IMR-90 (cell line): ENCODE data around the gene TRIM6. TPM values are rescaled to one million over a fixed set of nuclear protein-coding genes. Genes with fewer than 3 reads are reported as not detected.

Source experiments
- ATAC-seq: fragments of 200-7000 bp; cut with Tn5 transposase; 2 replicates; pipeline ENCODE4 v1.9.1; 2020; ENCODE audit warnings: low read depth, mild to moderate bottlenecking, moderate library complexity
- BruUV-seq: library from RNA; stranded (reverse); fragments of 400-500 nt; replicated peaks from 2 replicates; lab custom pipeline; 2021; lab: Mats Ljungman, UMichigan
- CTCF ChIA-PET: fragments of 300-600 bp; formaldehyde crosslinking; extraction: SDS; loops from one replicate; lab custom pipeline; 2021; ENCODE audit warnings: antibody characterized with exemption; lab: Yijun Ruan, JAX
- POLR2A ChIA-PET: fragments of 300-600 bp; sonication (Branson Sonifier 250); formaldehyde crosslinking; loops from one replicate; lab custom pipeline; 2022; ENCODE audit warnings: antibody characterized with exemption; ENCODE audit not compliant: unreplicated experiment; lab: Charles Lee
- DNase-seq: peaks from one replicate; pipeline ENCODE4 v3.0.0; 2013
- H2AFZ ChIP-seq: replicated peaks from 2 replicates; pipeline ENCODE3; 2013; ENCODE audit warnings: low read length, mild to moderate bottlenecking; ENCODE audit not compliant: poor library complexity
- H2AK5ac ChIP-seq: 2 replicates; pipeline ENCODE4 v1.6.1; 2013; ENCODE audit warnings: low read depth, low read length, inconsistent platforms
- H2AK9ac ChIP-seq: replicated peaks from 2 replicates; pipeline ENCODE3; 2013; ENCODE audit warnings: mild to moderate bottlenecking, low read depth, low read length, moderate library complexity; ENCODE audit not compliant: poor library complexity
- H2BK120ac ChIP-seq: 2 replicates; pipeline ENCODE4 v1.6.1; 2013; ENCODE audit warnings: low read depth, low read length, inconsistent platforms
- H2BK15ac ChIP-seq: 3 replicates; pipeline ENCODE4 v1.6.1; 2013; ENCODE audit warnings: low read depth, low read length, inconsistent platforms
- H2BK20ac ChIP-seq: 2 replicates; pipeline ENCODE4 v1.6.1; 2013; ENCODE audit warnings: low read depth, mild to moderate bottlenecking, inconsistent platforms, low read length, moderate library complexity
- H2BK5ac ChIP-seq: 2 replicates; pipeline ENCODE4 v1.6.1; 2013; ENCODE audit warnings: mild to moderate bottlenecking, low read depth, low read length, inconsistent platforms; ENCODE audit not compliant: poor library complexity, severe bottlenecking
- H3K14ac ChIP-seq: replicated peaks from 2 replicates; pipeline ENCODE4 v1.6.1; 2013; ENCODE audit warnings: low read depth, low read length, inconsistent platforms
- H3K18ac ChIP-seq: 2 replicates; pipeline ENCODE4 v1.6.1; 2013; ENCODE audit warnings: low read depth, low read length, control low read depth
- H3K23ac ChIP-seq: 2 replicates; pipeline ENCODE4 v1.6.1; 2013; ENCODE audit warnings: low read depth, low read length, inconsistent platforms
- H3K27ac ChIP-seq: 2 replicates; pipeline ENCODE4 v1.5.1; 2013; ENCODE audit warnings: mild to moderate bottlenecking, control low read depth, low read length; ENCODE audit not compliant: insufficient read depth
- H3K27me3 ChIP-seq: 2 replicates; pipeline ENCODE4 v1.6.1; 2013; ENCODE audit warnings: low read length; ENCODE audit not compliant: control insufficient read depth, insufficient read depth
- H3K36me3 ChIP-seq: 2 replicates; pipeline ENCODE4 v1.6.1; 2013; ENCODE audit warnings: low read length, mixed read lengths; ENCODE audit not compliant: control insufficient read depth, insufficient read depth
- H3K4ac ChIP-seq: 2 replicates; pipeline ENCODE4 v1.6.1; 2013; ENCODE audit warnings: low read depth, low read length, inconsistent platforms
- H3K4me1 ChIP-seq: 2 replicates; pipeline ENCODE4 v1.6.1; 2013; ENCODE audit warnings: low read length, mixed read lengths; ENCODE audit not compliant: control insufficient read depth, insufficient read depth
- H3K4me2 ChIP-seq: 2 replicates; pipeline ENCODE4 v1.6.1; 2013; ENCODE audit warnings: low read depth, mild to moderate bottlenecking, control low read depth, low read length, moderate library complexity
- H3K4me3 ChIP-seq: 2 replicates; pipeline ENCODE4 v1.5.1; 2013; ENCODE audit warnings: low read depth, mild to moderate bottlenecking, control low read depth, low read length, moderate library complexity; ENCODE audit not compliant: insufficient read depth
- H3K56ac ChIP-seq: 2 replicates; pipeline ENCODE4 v1.6.1; 2013; ENCODE audit warnings: low read length, inconsistent platforms; ENCODE audit not compliant: insufficient read depth; ENCODE audit errors: extremely low read depth
- H3K79me1 ChIP-seq, 2 experiments: 2 replicates each; pipeline ENCODE4 v1.6.1; 2013; ENCODE audit warnings: low read length in 2 of 2, inconsistent platforms in 1 of 2, low read depth in 1 of 2
- H3K9ac ChIP-seq: 2 replicates; pipeline ENCODE4 v1.6.1; 2013; ENCODE audit warnings: low read depth, low read length, control low read depth
- H3K9me1 ChIP-seq: 2 replicates; pipeline ENCODE4 v1.6.1; 2013; ENCODE audit warnings: low read length, inconsistent platforms; ENCODE audit not compliant: insufficient read depth
- H3K9me3 ChIP-seq: 2 replicates; pipeline ENCODE4 v1.6.1; 2013; ENCODE audit warnings: low read length; ENCODE audit not compliant: control insufficient read depth, insufficient read depth
- H4K20me1 ChIP-seq: 2 replicates; pipeline ENCODE4 v1.6.1; 2013; ENCODE audit warnings: low read length, inconsistent platforms; ENCODE audit not compliant: insufficient read depth
- H4K5ac ChIP-seq: 2 replicates; pipeline ENCODE4 v1.6.1; 2013; ENCODE audit warnings: mild to moderate bottlenecking, low read depth, low read length, control low read depth
- H4K8ac ChIP-seq, 2 experiments: 2 replicates each; pipeline ENCODE4 v1.6.1; 2013; ENCODE audit warnings: low read depth in 2 of 2, low read length in 2 of 2, control low read depth in 1 of 2, inconsistent platforms in 1 of 2
- H4K91ac ChIP-seq: 2 replicates; pipeline ENCODE4 v1.6.1; 2013; ENCODE audit warnings: low read depth, low read length, inconsistent platforms; ENCODE audit not compliant: insufficient read depth
- ELK1 ChIP-seq: fragments of 150-350 bp; IDR thresholded peaks from 2 replicates; pipeline ENCODE4 v1.6.1; 2016; ENCODE audit warnings: low read depth, mild to moderate bottlenecking, low read length, moderate library complexity, borderline replicate concordance
- WGBS, 2 experiments: methylation state at CpG; one replicate each; pipeline versions ENCODE4 v1.1.5 to v1.1.7; 2013; ENCODE audit warnings: missing lambda C conversion rate in 2 of 2; ENCODE audit not compliant: insufficient read length in 1 of 2; ENCODE audit errors: extremely low coverage in 2 of 2; 5-methylcytosine and 5-hydroxymethylcytosine counted together
- dilution Hi-C: fragments of 300-500 bp; cut with HindIII; formaldehyde crosslinking; loops from one replicate; pipeline ENCODE4 v1.14.3; 2018; ENCODE audit warnings: low sequenced_read_pairs; ENCODE audit not compliant: unreplicated experiment
- in situ Hi-C: fragments of 300-500 bp; cut with MboI; formaldehyde crosslinking; loops from 3 replicates; pipeline ENCODE4 v1.14.3; 2019; ENCODE audit warnings: low sequenced_read_pairs, inconsistent platforms, mixed read lengths
- intact Hi-C: fragments of 100-400 bp; cut with micrococcal nuclease; formaldehyde crosslinking; loops from 2 replicates; pipeline ENCODE4 v1.10.0; 2022
- polyA plus RNA-seq, 3 experiments: library from polyadenylated mRNA; depleted of rRNA; stranded (reverse); fragments of >200 nt; gene quantifications; 2 replicates each; pipeline ENCODE4 v1.2.3, GENCODE V29; 2012; ENCODE audit warnings: low replicate concordance in 1 of 3
- total RNA-seq: library from RNA; depleted of rRNA; stranded (reverse); fragments of >200 nt; gene quantifications from 2 replicates; pipeline ENCODE4 v1.2.3, GENCODE V29; 2012; rRNA removed

Gene TRIM6
- total and polyA plus RNA-seq, 2 of the 4 experiments (the other 2 are of a cell fraction) = 3.9 to 4.7 TPM

GRCh38 chr11:5658318-5658717, 61.9 kb downstream of the TRIM6 start:
- H4K8ac ChIP-seq = no peak overlapping the region
- H3K9me3 ChIP-seq = no peaks in the 10 kb centered on the region
- H3K9ac ChIP-seq = no peak overlapping the region
- POLR2A ChIA-PET = no interaction called here
- H3K9me1 ChIP-seq = no peaks in the 10 kb centered on the region
- no peak for DNase-seq
- CTCF ChIA-PET = no interaction called here
- H3K4me1 ChIP-seq = no peaks in the 10 kb centered on the region
- no peak overlapping the region for H2AK9ac ChIP-seq
- H3K56ac ChIP-seq = no peak overlapping the region
- no peak overlapping the region for H3K4me3 ChIP-seq
- H3K27ac ChIP-seq = no peak overlapping the region
- in situ Hi-C loops (no loop called here), intact Hi-C loops (no loop called here), dilution Hi-C loops (no loop called here)
- no peak overlapping the region for H2BK20ac ChIP-seq
- BruUV-seq = no TSS peak
- H3K14ac ChIP-seq = no peak overlapping the region
- WGBS, 2 experiments = no CpG with 5 or more reads among the region's 5 CpGs
- no peak overlapping the region for H4K91ac ChIP-seq
- no peak overlapping the region for H3K23ac ChIP-seq
- no peak for TF ChIP-seq ELK1
- H3K4ac ChIP-seq = no peak overlapping the region
- H3K36me3 ChIP-seq = peaks cover 1% of the 10 kb centered on the region
- H3K4me2 ChIP-seq = no peak overlapping the region
- H4K20me1 ChIP-seq = no peaks in the 10 kb centered on the region
- H3K18ac ChIP-seq = no peak overlapping the region
- peak; percentile 21; the same call in 1 of the 2 replicates for ATAC-seq
- no peaks in the 10 kb centered on the region for H3K79me1 ChIP-seq
- H2AFZ ChIP-seq = no peak overlapping the region
- no peak overlapping the region for H2BK5ac ChIP-seq
- no peak overlapping the region for H2BK15ac ChIP-seq
- no peak overlapping the region for H2AK5ac ChIP-seq
- H2BK120ac ChIP-seq = no peak overlapping the region
- no peaks in the 10 kb centered on the region for H3K27me3 ChIP-seq
- H4K5ac ChIP-seq = no peak overlapping the region

Other genes with a start within 250 kb of the TRIM6 start
- not detected in 2 replicates for gene OR51B6, start 245.1 kb upstream of the TRIM6 start, total RNA-seq
- gene OR51B6, start 245.1 kb upstream of the TRIM6 start, polyA plus RNA-seq (2012; rRNA removed) = not detected in 2 replicates
- 0.54 and 0.56 TPM in 2 replicates for gene OR51M1, start 212.8 kb upstream of the TRIM6 start, total RNA-seq
- 0.67 and 0.87 TPM in 2 replicates for gene OR51M1, start 212.8 kb upstream of the TRIM6 start, polyA plus RNA-seq (2012; rRNA removed)
- gene OR51Q1, start 174.5 kb upstream of the TRIM6 start, total RNA-seq = not detected in 2 replicates
- gene OR51Q1, start 174.5 kb upstream of the TRIM6 start, polyA plus RNA-seq (2012; rRNA removed) = not detected in 2 replicates
- not detected in 2 replicates for gene OR51I1, start 155.1 kb upstream of the TRIM6 start, total RNA-seq
- gene OR51I1, start 155.1 kb upstream of the TRIM6 start, polyA plus RNA-seq (2012; rRNA removed) = not detected in 2 replicates
- gene OR51I2, start 147.3 kb upstream of the TRIM6 start, total RNA-seq = not detected in 2 replicates
- gene OR51I2, start 147.3 kb upstream of the TRIM6 start, polyA plus RNA-seq (2012; rRNA removed) = not detected in 2 replicates
- gene OR52D1, start 108.0 kb upstream of the TRIM6 start, total RNA-seq = not detected in 2 replicates
- not detected in 2 replicates for gene OR52D1, start 108.0 kb upstream of the TRIM6 start, polyA plus RNA-seq (2012; rRNA removed)
- gene UBQLN3, start 86.7 kb upstream of the TRIM6 start, total RNA-seq = not detected in 2 replicates
- not detected in 2 replicates for gene UBQLN3, start 86.7 kb upstream of the TRIM6 start, polyA plus RNA-seq (2012; rRNA removed)
- gene UBQLNL, start 79.9 kb upstream of the TRIM6 start, total RNA-seq = 0.18 TPM in 1 of 2 replicates, not detected in the other
- 0.47 and 0.48 TPM in 2 replicates for gene UBQLNL, start 79.9 kb upstream of the TRIM6 start, polyA plus RNA-seq (2012; rRNA removed)
- 0.18 and 0.28 TPM in 2 replicates for gene OR52H1, start 48.1 kb upstream of the TRIM6 start, total RNA-seq
- not detected in 2 replicates for gene OR52H1, start 48.1 kb upstream of the TRIM6 start, polyA plus RNA-seq (2012; rRNA removed)
- gene OR52B6, start 15.8 kb upstream of the TRIM6 start, total RNA-seq = not detected in 2 replicates
- gene OR52B6, start 15.8 kb upstream of the TRIM6 start, polyA plus RNA-seq (2012; rRNA removed) = not detected in 2 replicates
- 8.6 and 12.5 TPM in 2 replicates for gene TRIM34, start 28.4 kb downstream of the TRIM6 start, total RNA-seq
- gene TRIM34, start 28.4 kb downstream of the TRIM6 start, polyA plus RNA-seq (2012; rRNA removed) = 5.3 and 6.1 TPM in 2 replicates
- 49.1 and 58.0 TPM in 2 replicates for gene TRIM5, start 88.4 kb downstream of the TRIM6 start, total RNA-seq
- 26.3 and 32.6 TPM in 2 replicates for gene TRIM5, start 88.4 kb downstream of the TRIM6 start, polyA plus RNA-seq (2012; rRNA removed)
- 39.4 and 46.8 TPM in 2 replicates for gene TRIM22, start 93.2 kb downstream of the TRIM6 start, total RNA-seq
- 30.4 and 43.6 TPM in 2 replicates for gene TRIM22, start 93.2 kb downstream of the TRIM6 start, polyA plus RNA-seq (2012; rRNA removed)
- not detected in 2 replicates for gene OR56B1, start 139.8 kb downstream of the TRIM6 start, total RNA-seq
- gene OR56B1, start 139.8 kb downstream of the TRIM6 start, polyA plus RNA-seq (2012; rRNA removed) = not detected in 2 replicates
- not detected in 2 replicates for gene OR52N4, start 157.6 kb downstream of the TRIM6 start, total RNA-seq
- not detected in 2 replicates for gene OR52N4, start 157.6 kb downstream of the TRIM6 start, polyA plus RNA-seq (2012; rRNA removed)
- gene OR52N5, start 186.7 kb downstream of the TRIM6 start, total RNA-seq = not detected in 2 replicates
- gene OR52N5, start 186.7 kb downstream of the TRIM6 start, polyA plus RNA-seq (2012; rRNA removed) = not detected in 2 replicates
- gene OR52N1, start 194.6 kb downstream of the TRIM6 start, total RNA-seq = not detected in 2 replicates
- not detected in 2 replicates for gene OR52N1, start 194.6 kb downstream of the TRIM6 start, polyA plus RNA-seq (2012; rRNA removed)
- not detected in 2 replicates for gene OR52N2, start 212.3 kb downstream of the TRIM6 start, total RNA-seq
- not detected in 2 replicates for gene OR52N2, start 212.3 kb downstream of the TRIM6 start, polyA plus RNA-seq (2012; rRNA removed)
- not detected in 2 replicates for gene OR52E6, start 245.3 kb downstream of the TRIM6 start, total RNA-seq
- gene OR52E6, start 245.3 kb downstream of the TRIM6 start, polyA plus RNA-seq (2012; rRNA removed) = not detected in 2 replicates